GM19452 (cell line): Measurements from ENCODE around the gene PYGB.
"Not testable (repeated sequence)": the region's sequence is repeated elsewhere in the genome, so short reads cannot be mapped to it uniquely, and the experiment has no call there.

Experiments
- ATAC-seq: cut with Tn5 transposase; IDR thresholded peaks from one replicate; pipeline ENCODE4 v1.9.1; 2021; ENCODE audit not compliant: unreplicated experiment

The PYGB gene

GRCh38 chr20:25247518-25247955 lies 348 bp upstream of the PYGB start:
- ATAC-seq = peak; percentile 27

- no peak for ATAC-seq
Observed at GRCh38 chr20:25248786-25249172, 894 bp downstream of the PYGB start.

- no peak for ATAC-seq
Observed at GRCh38 chr20:25249198-25249931, 1.5 kb downstream of the PYGB start.

GRCh38 chr20:25250508-25250907 lies 2.6 kb downstream of the PYGB start:
- ATAC-seq = no peak

GRCh38 chr20:25251019-25251418 lies 3.1 kb downstream of the PYGB start:
- ATAC-seq = no peak

GRCh38 chr20:25251558-25251957 lies 3.7 kb downstream of the PYGB start:
- ATAC-seq = no peak

GRCh38 chr20:25252230-25252651 lies 4.4 kb downstream of the PYGB start:
- ATAC-seq = no peak

GRCh38 chr20:25252686-25253421 lies 5.0 kb downstream of the PYGB start:
- ATAC-seq = no peak

- no peak for ATAC-seq
Observed at GRCh38 chr20:25253606-25254275, 5.9 kb downstream of the PYGB start.

- no peak for ATAC-seq
Observed at GRCh38 chr20:25254571-25254970, 6.7 kb downstream of the PYGB start.

- no peak for ATAC-seq
Observed at GRCh38 chr20:25254986-25255680, 7.2 kb downstream of the PYGB start.

GRCh38 chr20:25256226-25256859 lies 8.5 kb downstream of the PYGB start:
- no peak for ATAC-seq

GRCh38 chr20:25257130-25257529 lies 9.2 kb downstream of the PYGB start:
- no peak for ATAC-seq

GRCh38 chr20:25257756-25258475 lies 10.0 kb downstream of the PYGB start:
- ATAC-seq = no peak

- ATAC-seq = no peak
Observed at GRCh38 chr20:25258476-25258805, 10.6 kb downstream of the PYGB start.

- no peak for ATAC-seq
Observed at GRCh38 chr20:25258828-25259227, 10.9 kb downstream of the PYGB start.

GRCh38 chr20:25259358-25259757 lies 11.5 kb downstream of the PYGB start:
- no peak for ATAC-seq

- ATAC-seq = no peak
Observed at GRCh38 chr20:25259788-25260254, 11.9 kb downstream of the PYGB start.

- not testable (repeated sequence) for ATAC-seq
Observed at GRCh38 chr20:25260770-25261437, 13.0 kb downstream of the PYGB start.
